Prostate gland (tissue), 2 donors: ENCODE measurements around the gene RYR3.

Experiments used
- POLR2A ChIP-seq: fragments of 450-650 bp; IDR thresholded peaks from one replicate; pipeline ENCODE4 v1.6.1; 2016; ENCODE audit warnings: antibody characterized with exemption, mild to moderate bottlenecking
- TF ChIP-seq, protein P1 (sequence below), 4 experiments: fragments of 200-600 bp in 2 of 4; fragments of 450-650 bp in 2 of 4; sonication (generic) in 2 of 4; IDR thresholded peaks; 1 replicate in 3 of 4; 2 replicates in 1 of 4; pipeline ENCODE4 v1.5.1; 2016 to 2019; ENCODE audit warnings: antibody characterized with exemption in 4 of 4, mild to moderate bottlenecking in 2 of 4, moderate library complexity in 2 of 4

GRCh38 chr15:33903661-33904060 lies 592.9 kb downstream of the RYR3 start:
- TF ChIP-seq, protein P1, sequence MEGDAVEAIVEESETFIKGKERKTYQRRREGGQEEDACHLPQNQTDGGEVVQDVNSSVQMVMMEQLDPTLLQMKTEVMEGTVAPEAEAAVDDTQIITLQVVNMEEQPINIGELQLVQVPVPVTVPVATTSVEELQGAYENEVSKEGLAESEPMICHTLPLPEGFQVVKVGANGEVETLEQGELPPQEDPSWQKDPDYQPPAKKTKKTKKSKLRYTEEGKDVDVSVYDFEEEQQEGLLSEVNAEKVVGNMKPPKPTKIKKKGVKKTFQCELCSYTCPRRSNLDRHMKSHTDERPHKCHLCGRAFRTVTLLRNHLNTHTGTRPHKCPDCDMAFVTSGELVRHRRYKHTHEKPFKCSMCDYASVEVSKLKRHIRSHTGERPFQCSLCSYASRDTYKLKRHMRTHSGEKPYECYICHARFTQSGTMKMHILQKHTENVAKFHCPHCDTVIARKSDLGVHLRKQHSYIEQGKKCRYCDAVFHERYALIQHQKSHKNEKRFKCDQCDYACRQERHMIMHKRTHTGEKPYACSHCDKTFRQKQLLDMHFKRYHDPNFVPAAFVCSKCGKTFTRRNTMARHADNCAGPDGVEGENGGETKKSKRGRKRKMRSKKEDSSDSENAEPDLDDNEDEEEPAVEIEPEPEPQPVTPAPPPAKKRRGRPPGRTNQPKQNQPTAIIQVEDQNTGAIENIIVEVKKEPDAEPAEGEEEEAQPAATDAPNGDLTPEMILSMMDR (IDR thresholded peaks at IDR 0.05): no peak
- no peak for TF ChIP-seq POLR2A
